Measurements from ENCODE around the gene TMEM171. TPM values are rescaled to one million over a fixed set of nuclear protein-coding genes. Genes with fewer than 3 reads are reported as not detected.

Gene TMEM171
- total and polyA plus RNA-seq, 12 donors: 0.13 to 0.69 (median 0.42) TPM; not detected in 7

GRCh38 chr5:73119451-73120157 lies 771 bp upstream of the TMEM171 start:
- DNase-seq: no peak
- peaks cover 0 to 17% of the 10 kb centered on the region in 2 donors for H3K4me1 ChIP-seq (replicated peaks in 1 of 2)
- peak overlapping the region in 1 of 4 donors; percentile 63 for H3K4me3 ChIP-seq
- no peak for TF ChIP-seq POLR2A (IDR thresholded peaks at IDR 0.05)
- 43 to 77% (median 57%) methylated on average over 10 to 40 of the region's 40 CpGs for WGBS, 4 donors
- H3K27me3 ChIP-seq: peaks cover 25% of the 10 kb centered on the region
- no peaks in the 10 kb centered on the region for H3K9me3 ChIP-seq (replicated peaks in 1 of 3)
- intact Hi-C loops (cut with DNase I): no loop called here
- no peak overlapping the region for H3K27ac ChIP-seq
- H3K36me3 ChIP-seq (replicated peaks in 1 of 2): no peaks in the 10 kb centered on the region

GRCh38 chr5:73121119-73121463 lies 716 bp downstream of the TMEM171 start:
- DNase-seq: no peak
- H3K4me3 ChIP-seq: peak overlapping the region in 1 of 4 donors; percentile 63
- H3K4me1 ChIP-seq (replicated peaks in 1 of 2): peaks cover 0 to 17% of the 10 kb centered on the region in 2 donors
- 32 to 38% (median 35%) methylated on average over 6 of the region's 6 CpGs for WGBS, 4 donors
- no peaks in the 10 kb centered on the region for H3K36me3 ChIP-seq (replicated peaks in 1 of 2)
- peaks cover 25% of the 10 kb centered on the region for H3K27me3 ChIP-seq
- no peak for TF ChIP-seq POLR2A (IDR thresholded peaks at IDR 0.05)
- TF ChIP-seq CTCF (IDR thresholded peaks at IDR 0.05): no peak
- H3K27ac ChIP-seq: no peak overlapping the region
- intact Hi-C loops (cut with DNase I): no loop called here
- no peaks in the 10 kb centered on the region for H3K9me3 ChIP-seq (replicated peaks in 1 of 3)

- Histone ChIP-seq H3K27me3 (peaks cover 25% of the 10 kb centered on the region), H3K9me3 (replicated peaks in 1 of 3) (no peaks in the 10 kb centered on the region)
- no peak for TF ChIP-seq POLR2A (IDR thresholded peaks at IDR 0.05)
- TF ChIP-seq CTCF (IDR thresholded peaks at IDR 0.05): no peak
These were observed 2.8 kb downstream of the TMEM171 start for GRCh38 chr5:73122875-73123810.

GRCh38 chr5:73125289-73125688 lies 4.9 kb downstream of the TMEM171 start:
- TF ChIP-seq CTCF (IDR thresholded peaks at IDR 0.05) (no peak), POLR2A (IDR thresholded peaks at IDR 0.05) (no peak)
- Histone ChIP-seq H3K9me3 (replicated peaks in 1 of 3) (no peaks in the 10 kb centered on the region), H3K36me3 (replicated peaks in 1 of 2) (no peaks in the 10 kb centered on the region), H3K4me3 (no peak overlapping the region), H3K4me1 (replicated peaks in 1 of 2) (peaks cover 0 to 14% of the 10 kb centered on the region in 2 donors), H3K27ac (no peak overlapping the region), H3K27me3 (peaks cover 20% of the 10 kb centered on the region)
- WGBS, 4 donors: 76 to 81% (median 78%) methylated on average over 4 of the region's 4 CpGs
- DNase-seq: no peak
- intact Hi-C loops (cut with DNase I): no loop called here

More at GRCh38 chr5:73122875-73123810, 2.8 kb downstream of the TMEM171 start:
- Histone ChIP-seq H3K4me3 (no peak overlapping the region), H3K27ac (no peak overlapping the region), H3K4me1 (replicated peaks in 1 of 2) (peaks cover 0 to 17% of the 10 kb centered on the region in 2 donors), H3K36me3 (replicated peaks in 1 of 2) (no peaks in the 10 kb centered on the region)
- 74 to 83% (median 77%) methylated on average over 19 of the region's 19 CpGs for WGBS, 4 donors
- no peak for DNase-seq
- intact Hi-C loops (cut with DNase I): no loop called here
